NCI-H2107 (cell line): ENCODE measurements around the gene PCSK5.

Experiments
- DNase-seq: peaks from one replicate; lab custom pipeline; 2025; lab: John Stamatoyannopoulos, UW

The PCSK5 gene

DNA sequence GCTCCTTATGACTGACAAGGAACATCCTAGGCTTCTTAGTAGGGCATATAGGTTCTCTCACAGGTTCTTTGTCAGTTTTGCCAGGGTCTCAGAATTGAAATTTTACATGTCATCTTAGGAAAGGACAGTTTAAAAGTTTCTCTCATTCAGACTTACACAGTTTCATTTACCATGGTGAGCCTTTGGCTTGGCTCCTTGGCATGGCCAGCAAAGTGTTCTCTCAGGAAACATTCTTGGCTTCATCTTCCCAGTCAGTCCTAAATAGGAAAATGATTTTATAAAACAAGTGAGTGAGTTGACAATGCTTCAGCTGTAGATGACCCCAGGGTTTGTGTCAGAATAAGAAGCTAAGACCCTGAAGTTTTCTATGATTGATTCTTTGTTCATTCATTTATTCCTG, 191.6 kb downstream of the PCSK5 start:
- DNase-seq = no peak

DNA sequence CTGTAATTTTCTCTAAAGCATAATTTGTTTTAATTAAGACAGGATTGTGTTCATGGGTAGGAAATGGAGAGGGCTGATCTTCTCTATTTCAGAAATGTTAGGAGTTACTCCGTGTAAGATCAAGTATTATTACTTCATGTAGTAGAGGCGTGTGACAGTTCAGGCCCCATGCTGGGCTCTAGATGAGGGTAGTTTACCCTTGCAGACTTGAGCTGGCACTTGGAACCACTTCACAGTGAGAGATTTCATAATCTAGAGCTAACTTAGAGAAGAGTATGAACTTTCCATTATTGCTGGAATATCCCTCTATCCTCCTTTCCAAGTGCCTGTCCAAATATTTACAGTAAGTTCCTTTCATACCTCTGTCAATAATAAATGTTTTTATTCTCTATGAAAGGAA, 195.1 kb downstream of the PCSK5 start:
- DNase-seq = no peak

DNA sequence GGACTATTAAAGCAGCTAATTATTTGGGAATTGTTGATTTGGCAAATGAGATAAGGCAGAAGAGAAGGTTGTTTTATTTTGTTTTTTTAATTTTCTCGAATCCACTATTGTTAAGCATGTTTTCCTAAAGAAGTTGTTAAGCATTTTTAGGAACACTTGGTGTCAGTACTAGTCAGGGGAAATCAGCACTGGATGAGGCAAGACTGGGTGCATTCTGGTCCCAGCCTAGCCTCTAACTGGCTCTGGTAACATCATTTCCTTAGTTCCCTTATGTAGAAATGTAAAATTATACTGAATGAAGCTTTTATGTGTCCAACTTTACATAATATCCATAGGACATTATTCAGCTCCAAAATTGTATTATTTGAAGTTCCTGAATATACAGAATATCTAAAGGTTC, 196.1 kb downstream of the PCSK5 start:
- no peak for DNase-seq

DNA sequence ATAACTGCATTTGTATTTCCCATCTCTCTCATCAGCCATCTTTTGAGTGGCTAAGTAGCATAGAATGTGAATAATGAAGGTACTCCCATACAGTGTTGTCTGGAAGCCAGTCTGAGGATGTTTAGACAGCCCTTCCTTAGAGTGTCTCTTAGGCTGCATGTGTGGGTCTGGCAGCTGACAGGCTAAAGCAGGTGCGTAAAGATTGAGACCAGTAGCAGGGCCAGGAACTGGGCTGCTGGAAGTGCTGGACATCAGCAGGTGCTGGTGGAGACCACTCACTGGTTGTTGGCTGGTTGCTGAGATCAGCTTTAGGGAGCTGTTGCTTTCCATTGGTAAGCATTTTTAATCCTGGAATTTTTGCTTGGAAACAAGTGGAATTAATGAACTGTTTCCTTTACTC, 197.5 kb downstream of the PCSK5 start:
- no peak for DNase-seq

DNA sequence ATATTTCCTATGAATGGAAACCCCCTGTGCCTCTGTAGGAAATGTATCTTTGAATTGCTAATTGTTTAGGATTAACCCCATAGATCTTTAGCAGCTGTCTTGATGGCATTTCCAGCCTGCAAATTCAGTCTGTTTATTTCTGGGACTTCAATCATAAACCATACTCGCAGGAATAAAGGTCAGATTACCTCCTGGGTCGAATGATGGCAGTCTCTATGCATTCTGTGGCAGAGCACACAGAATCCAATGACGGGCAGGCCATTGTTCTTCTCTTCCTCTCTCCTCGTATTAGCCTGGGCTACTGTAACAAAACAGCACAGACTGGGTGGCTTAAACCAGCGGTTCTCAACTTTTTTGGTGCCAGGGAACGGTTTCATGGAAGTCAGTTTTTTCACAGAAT, 199.9 kb downstream of the PCSK5 start:
- no peak for DNase-seq

DNA sequence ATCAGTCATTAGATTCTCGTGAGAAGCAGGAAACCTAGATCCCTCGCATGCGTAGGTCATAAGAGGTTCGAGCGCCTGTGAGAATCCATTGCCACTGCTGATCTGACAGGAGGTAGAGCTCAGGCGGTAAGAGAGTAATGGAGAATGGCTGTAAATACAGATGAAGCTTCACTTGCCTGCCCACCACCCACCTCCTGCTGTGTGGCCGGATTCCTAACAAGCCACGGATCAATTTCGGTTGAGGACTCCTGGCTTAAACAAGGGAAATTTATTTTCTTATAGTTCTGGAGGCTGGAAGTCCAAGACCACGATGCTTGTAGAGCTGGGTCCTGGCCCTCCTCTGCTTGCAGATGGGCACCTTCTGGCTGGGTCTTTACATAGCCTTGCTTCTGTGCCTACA, 200.4 kb downstream of the PCSK5 start:
- DNase-seq = no peak

DNA sequence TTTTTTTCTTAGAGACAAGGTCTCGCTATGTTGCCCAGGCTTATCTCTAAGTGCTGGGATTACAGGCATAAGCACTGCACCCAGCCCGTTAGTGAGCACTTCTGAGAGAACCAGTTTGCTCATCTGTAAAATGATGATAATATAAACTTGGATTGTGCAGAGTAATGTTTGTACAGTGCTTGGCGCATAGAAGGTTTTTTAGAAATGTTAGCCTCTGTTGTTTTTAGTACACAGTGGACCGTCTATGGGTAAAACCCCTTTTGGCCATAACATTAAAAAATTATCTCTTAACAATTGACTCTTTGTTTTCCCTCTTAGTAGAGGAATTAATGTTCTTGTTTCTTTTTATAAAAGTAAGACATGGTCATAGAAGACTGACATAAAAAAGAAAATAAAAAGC, 202.1 kb downstream of the PCSK5 start:
- no peak for DNase-seq

DNA sequence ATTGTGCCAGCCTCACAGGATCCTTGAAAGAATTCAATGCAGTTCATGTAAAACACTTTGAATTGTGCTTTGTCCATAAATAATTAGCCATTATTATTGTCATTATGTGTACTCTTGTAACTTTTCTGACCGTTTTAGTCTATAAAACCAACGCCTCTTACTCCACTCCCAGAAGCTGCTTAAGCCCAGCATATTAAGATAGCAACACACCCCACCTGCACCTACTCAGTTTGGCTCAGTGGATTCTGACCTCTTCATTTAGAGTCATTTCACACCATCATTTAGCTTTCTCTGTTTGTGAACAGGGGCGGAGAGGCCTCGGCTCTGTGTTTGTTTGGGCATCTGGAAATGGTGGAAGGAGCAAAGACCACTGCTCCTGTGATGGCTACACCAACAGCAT, 205.1 kb downstream of the PCSK5 start:
- DNase-seq = no peak

DNA sequence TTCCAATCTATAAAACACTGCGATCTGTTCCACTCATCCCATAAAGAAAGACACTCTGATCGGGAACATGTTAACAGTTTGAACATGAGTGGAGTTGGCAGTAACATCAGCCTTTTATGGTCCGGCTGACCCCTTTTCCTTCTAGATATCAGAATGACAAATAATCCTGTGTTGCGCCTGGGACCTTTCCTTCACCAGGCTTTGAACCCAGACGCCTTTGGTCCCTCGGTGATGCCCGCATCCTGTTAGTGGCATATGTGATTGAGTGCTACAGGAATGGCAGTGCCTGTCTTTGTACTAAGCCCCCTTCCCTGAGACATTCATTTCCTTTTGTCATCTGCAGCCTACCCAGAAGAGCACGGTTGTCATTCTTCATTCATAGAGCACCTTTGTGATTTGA, 209.0 kb downstream of the PCSK5 start:
- DNase-seq = no peak

DNA sequence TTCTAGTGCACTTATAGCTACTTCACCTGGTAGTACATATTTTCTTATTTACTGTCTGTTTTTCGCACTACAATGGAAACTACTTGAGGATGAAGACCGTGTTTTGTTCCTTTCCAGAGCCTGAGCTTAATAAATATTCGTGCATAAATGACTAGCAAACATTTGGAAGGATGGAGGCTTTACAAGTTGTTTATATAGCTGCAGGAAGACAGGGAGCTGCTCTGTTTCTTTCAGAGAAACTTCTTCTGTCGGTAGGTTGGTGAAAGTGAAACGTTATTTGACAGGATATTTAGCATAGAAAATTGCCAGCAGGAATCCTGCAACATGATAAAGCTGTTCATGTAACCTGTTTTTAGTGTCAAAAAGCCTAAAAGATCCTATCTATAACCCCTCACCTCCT, 210.6 kb downstream of the PCSK5 start:
- no peak for DNase-seq

DNA sequence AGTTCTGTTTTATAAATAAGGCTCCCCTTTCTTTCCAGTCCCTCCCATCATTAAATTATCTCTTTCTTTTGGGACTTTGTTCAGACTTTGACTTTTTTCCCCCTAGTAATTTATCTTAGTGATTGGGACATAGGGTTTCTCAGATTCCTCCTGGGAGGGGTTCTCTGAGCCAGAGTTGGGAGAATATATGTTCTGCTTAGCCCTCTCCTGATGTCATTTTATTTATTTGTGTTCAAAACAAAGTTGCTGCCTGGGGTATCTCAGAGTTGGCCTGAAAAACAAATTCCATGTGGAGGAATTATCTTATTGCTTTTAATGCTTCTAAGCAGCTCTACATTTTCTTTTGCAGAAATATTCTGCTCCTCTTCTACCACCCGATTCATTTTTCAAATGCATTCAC, 211.0 kb downstream of the PCSK5 start:
- DNase-seq = no peak

DNA sequence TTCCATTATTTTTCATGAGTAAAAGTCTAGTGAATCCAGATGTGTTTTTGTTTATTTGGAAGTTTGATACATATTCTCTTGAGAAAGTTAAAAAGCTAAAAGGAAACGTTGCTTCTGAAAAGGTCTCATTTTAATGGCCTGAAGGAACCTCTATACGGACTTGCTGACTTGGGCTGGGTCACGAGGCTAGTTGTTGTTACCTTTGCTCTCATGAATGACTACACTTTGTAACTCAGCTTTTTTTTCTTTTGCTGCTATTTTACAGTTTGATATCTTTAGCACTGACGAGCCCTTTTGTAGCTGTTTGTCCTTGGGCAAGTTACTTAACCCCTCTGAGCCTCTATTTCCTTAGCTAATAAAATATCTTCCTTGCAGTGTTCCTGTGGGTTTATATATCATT, 211.5 kb downstream of the PCSK5 start:
- DNase-seq = no peak

DNA sequence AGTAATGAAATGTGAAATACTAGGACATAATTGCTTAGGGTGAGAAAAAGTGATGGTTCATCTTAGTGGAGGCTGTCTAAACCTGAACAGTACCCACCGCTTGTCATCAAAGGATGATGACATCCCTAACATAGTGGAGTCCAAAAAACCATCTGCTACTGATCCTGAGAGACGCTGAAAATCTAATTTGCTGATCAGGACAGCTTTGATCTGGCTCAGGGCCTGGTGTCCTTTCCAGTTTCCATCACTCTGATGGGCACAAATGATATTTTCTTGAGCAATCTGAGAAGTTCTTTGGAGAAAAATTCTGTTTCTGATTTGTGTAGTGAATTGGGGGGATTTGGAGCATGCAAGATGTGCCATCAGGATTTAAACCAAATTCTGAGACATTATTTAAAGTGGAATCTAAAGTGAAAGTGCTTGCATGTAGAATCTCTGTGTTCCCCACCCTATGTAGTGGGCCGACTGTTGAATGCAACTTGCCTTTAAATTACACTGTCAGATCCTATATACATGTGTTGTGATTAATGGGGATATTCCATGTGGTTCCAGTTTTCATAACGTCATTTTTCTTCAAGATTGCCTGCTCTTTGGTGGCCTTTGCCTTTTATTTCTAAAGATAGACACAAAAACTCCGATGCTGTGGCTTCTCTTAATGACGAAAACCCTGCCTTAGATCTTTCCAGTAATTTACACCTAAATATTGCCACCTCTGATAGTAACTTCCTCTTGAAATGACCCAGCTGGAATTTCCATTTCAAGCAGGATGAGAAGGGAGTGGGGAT, 213.2 kb downstream of the PCSK5 start:
- no peak for DNase-seq

DNA sequence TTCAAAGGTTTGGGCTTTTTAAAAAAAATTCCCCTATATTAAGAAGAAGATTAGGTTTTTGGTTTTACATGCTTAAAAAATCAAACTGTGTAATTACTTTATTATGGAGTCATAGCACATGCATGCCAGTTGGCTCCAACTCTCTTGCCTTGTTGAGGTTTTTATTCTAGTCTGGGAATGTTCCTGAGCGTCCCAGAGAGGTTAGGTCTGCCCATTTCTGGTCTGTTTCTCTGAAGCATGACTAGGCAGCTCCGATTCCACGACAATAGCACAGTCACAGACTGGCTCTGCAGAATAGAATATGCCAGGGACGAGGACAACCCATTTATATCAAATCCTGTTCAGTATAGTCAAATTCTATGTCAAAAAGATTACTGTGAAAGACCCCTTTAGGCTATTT, 217.0 kb downstream of the PCSK5 start:
- DNase-seq = no peak

DNA sequence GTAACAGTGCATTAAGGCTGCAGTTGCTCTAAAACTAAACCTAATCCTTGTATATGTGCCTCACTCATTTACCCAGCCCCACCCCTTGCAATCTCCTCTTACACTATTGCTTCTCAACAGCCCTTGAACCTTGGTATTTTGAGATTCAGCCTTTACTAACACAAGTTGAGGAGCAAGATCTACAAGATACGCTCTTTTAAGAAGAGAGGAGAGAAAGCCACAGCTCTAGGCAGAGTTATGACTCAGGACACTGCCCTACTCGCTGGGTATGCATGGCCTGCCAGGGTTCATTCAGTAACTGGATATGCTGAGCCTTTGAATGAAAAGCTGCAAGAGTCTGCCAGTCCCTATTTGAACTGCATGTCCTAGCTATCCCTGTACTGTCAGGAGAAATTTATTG, 219.5 kb downstream of the PCSK5 start:
- no peak for DNase-seq

DNA sequence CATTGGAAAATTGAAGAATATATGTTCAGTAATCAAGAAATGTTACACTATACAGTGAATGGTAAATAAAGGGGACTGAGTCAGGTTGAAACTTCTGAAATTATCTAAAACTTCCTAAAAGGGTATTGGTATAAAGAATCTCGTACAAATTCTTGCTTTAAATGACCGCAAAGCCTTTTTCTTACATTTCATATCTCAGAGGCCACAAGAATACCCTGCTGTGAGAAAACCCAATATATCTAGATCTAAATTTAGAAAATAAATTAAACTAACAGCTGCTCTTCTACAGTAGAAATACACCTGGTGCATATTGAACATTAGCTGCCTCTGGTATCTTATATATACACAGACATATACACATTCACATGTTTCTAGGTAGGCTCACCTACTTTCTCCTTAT, 221.7 kb downstream of the PCSK5 start:
- DNase-seq = no peak

DNA sequence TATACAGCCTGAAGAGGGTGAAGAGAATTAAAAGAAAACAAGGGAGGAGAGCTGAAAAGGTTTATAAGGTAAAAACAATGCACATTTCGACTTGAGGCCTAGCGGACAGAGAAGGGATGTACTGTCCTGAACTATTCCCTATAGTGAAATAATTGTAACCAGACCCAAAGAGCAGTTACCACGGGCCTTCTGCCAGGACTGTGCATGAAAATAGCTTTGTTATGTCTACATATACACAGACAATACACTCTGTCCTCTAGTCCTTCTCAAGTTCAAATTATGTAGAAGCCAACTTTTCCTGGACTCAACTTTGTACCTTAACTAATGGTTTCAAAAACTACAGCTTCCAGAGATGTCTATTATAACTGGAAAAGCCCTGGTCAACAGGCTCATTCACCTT, 223.7 kb downstream of the PCSK5 start:
- DNase-seq = no peak

DNA sequence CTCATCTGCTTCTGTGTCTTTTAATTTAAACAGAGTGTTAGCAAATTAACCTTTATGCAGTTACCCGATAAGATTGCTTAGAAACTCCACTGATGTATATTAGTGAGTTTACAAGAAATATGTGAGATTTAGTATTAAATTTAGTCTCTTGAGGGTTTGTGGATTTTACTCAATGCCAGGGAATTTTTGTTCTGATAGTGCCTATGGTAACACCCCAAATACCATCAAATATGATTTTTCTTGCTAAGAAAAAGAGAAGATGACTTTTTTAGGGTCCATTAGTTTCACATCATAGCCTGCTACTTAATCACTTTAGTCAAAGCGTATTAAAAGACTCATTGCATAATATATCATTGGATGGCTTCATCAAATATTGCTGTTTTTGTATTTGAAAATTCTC, 224.9 kb downstream of the PCSK5 start:
- DNase-seq = no peak

DNA sequence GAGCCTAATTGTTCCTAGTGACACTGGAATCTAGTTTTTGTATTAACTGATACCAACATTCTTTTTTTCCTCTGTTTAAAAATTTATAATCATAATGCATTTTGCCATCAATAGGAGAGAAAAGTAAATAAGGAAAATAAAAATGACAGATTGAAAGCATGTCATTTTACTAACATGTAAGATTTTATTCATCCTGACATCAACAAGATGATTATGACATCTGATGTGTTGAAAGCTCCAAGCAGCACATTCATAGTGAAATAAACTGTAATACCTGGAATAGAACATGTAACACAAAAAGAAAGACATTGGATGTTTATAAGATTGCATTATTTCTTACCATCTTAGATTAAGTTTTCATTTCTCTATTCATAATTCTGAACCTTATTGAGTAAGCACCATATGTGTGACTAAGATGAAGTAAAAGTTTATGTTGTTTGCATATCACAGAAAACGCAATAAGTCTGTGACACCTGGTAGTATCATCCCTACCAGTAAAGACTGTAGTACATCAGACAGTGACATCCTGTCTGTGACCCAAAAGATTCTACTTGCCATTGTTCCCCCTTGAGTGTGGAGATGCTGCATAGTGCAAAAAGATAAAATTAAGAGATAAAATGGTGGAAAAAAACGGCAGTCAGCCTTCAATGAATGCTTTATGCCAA, 225.6 kb downstream of the PCSK5 start:
- no peak for DNase-seq

DNA sequence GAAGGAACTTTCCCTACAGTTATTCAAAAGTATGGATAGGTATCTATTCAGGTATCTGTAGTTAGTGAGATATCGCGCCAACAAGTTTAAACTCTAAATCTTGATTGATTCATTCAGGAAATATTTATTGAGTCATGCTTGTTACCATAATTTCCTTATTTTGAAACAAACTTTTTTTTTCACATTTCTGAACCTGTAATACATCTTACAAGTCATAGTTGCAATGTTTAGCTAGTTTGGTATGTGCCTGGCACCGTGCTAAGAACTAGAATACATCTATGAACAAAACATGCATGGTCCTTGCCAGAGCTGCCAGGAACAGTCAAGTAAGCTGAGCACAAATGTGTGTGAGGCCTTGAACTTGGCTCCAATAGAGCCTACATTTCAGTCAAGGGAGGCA, 226.4 kb downstream of the PCSK5 start:
- no peak for DNase-seq

DNA sequence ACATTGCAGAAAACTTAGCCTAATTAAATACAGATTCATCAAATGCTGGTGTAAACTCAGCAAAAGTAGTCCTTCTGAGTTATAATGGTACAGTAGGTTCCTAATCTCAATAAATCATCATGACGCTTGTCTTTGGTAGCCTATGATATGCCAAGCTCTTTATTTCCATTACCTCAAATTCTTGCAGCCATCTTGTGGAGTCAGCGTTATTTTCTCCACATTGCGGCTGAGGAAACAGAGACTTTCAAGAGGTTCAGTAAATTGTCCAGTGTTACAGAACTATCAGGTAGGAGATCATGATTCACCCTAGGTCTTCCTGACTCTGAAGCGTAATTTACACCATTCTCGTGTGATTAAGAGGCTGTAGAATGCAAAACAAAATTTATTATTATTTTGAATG, 237.2 kb downstream of the PCSK5 start:
- no peak for DNase-seq

DNA sequence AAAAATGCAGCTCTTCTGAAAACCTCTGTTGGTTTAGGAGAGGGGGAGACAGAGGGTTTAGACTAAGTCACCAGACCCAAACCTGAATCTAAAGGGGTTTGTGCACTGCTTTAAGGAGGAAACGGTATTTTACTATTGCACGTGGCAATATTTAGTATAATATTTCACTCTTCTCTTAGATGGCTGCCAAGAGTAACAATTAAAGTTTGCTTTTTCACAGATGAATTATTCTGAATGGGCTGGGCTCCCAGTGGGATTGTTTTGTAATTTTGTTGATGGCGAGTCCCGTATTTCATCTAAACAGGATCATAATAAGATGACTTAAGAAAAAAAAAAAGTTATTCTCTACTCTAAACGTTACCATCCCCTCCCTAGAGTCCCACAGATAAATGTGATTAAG, 245.4 kb downstream of the PCSK5 start:
- DNase-seq = no peak

DNA sequence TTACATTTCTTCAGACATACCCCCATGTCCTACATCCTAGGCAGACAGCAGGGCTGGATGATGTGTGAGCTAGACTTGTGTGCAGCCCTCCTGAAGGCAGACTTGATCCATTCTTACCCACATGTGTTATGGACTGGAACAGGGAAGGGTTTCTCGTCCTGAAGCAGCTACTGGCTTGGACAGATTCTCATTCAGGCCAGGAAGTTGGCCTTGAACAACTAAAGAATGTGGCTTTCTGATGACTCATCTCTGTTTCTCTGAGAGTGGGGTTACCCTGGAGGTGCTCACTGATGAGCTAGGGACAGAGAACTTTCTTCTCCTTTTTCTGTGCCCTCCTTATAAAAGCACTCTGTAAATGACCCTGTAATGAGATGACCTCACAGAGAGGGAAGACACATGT, 246.5 kb downstream of the PCSK5 start:
- no peak for DNase-seq

DNA sequence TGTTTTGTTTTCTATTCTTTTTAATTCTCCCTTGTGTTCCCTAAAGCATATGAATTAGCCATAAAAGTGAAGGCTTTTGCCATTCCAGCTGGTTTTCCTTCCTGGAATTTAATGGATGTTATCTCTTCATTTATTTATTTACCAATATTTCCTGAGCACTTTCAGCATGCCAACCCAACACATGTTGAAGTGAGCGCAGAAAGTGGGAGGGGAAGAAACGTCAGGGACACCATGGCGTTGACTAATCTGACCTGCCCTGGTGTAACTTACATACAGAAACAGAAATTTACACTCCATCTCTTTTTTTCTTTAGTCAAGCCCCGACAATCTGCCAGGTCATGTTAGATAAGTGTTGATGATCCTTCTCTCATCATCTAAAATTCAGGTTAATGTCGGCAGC, 247.5 kb downstream of the PCSK5 start:
- DNase-seq = no peak
